IMR-90 (cell line): Measurements from ENCODE around the gene S100A5.

ENCODE experiments used
- CTCF ChIP-seq: conservative IDR thresholded peaks from 2 replicates; pipeline ENCODE4 v1.5.1; 2012; ENCODE audit warnings: mild to moderate bottlenecking, low read depth, low read length, improper control_type of control experiment
- RCOR1 ChIP-seq: IDR thresholded peaks from 2 replicates; pipeline ENCODE4 v1.6.1; 2012; ENCODE audit warnings: mild to moderate bottlenecking, low read length, improper control_type of control experiment; ENCODE audit not compliant: insufficient replicate concordance

GRCh38 chr1:153543736-153544135 is 3.0 kb upstream of the S100A5 start:
- TF ChIP-seq RCOR1 (no peak), CTCF (no peak)
